Peyer's patch (tissue), 4 donors: ENCODE data around the gene MAPK8IP1.

Source experiments
- POLR2A ChIP-seq, 2 donors: fragments of 450-650 bp; IDR thresholded peaks; one replicate each; pipeline ENCODE4 v1.5.1; 2017; ENCODE audit warnings: antibody characterized with exemption in 2 of 2, mild to moderate bottlenecking in 2 of 2, moderate library complexity in 2 of 2
- TF ChIP-seq, protein P1 (sequence below), 6 experiments: fragments of 450-650 bp in 4 of 6; fragments of 200-600 bp in 2 of 6; sonication (generic) in 1 of 6; IDR thresholded peaks; one replicate each; pipeline ENCODE4 v1.5.1; 2017 to 2019; ENCODE audit warnings: antibody characterized with exemption in 6 of 6, mild to moderate bottlenecking in 3 of 6, moderate library complexity in 1 of 6

DNA sequence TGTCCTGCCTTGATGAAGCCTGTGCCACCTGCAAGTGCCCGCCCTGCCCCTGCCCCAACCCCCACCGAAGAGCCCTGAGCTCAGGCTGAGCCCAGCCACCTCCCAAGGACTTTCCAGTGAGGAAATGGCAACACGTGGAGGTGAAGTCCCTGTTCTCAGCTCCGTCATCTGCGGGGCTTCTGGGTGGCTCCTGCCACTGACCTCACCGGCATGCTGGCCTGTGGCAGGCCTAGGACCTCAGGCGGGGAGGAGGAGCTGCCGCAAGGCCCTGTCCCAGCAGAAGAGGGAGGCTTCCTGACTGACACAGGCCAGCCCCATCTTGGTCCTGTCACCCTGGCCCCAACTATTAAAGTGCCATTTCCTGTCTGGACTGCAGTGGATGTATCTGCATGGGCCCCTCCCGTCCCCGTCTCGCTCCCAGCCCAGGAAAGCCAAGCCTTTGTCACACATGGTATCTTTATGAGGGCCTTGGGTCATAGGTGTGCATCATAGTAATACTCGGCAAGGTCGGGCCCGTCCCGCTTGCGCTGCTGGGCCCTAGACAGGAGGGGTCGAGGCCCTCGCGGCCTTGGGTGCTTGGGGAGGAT lies 20.7 kb downstream of the MAPK8IP1 start:
- TF ChIP-seq, protein P1, sequence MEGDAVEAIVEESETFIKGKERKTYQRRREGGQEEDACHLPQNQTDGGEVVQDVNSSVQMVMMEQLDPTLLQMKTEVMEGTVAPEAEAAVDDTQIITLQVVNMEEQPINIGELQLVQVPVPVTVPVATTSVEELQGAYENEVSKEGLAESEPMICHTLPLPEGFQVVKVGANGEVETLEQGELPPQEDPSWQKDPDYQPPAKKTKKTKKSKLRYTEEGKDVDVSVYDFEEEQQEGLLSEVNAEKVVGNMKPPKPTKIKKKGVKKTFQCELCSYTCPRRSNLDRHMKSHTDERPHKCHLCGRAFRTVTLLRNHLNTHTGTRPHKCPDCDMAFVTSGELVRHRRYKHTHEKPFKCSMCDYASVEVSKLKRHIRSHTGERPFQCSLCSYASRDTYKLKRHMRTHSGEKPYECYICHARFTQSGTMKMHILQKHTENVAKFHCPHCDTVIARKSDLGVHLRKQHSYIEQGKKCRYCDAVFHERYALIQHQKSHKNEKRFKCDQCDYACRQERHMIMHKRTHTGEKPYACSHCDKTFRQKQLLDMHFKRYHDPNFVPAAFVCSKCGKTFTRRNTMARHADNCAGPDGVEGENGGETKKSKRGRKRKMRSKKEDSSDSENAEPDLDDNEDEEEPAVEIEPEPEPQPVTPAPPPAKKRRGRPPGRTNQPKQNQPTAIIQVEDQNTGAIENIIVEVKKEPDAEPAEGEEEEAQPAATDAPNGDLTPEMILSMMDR (IDR thresholded peaks at IDR 0.05), result no peak
- TF ChIP-seq POLR2A (IDR thresholded peaks at IDR 0.05), result no peak
